Measurements from ENCODE around the gene RPL13A. TPM values are rescaled to one million over a fixed set of nuclear protein-coding genes. Genes with fewer than 3 reads are reported as not detected.

The RPL13A gene
- total RNA-seq, 1 donor from 2014 or later, result 3,423 TPM

DNA sequence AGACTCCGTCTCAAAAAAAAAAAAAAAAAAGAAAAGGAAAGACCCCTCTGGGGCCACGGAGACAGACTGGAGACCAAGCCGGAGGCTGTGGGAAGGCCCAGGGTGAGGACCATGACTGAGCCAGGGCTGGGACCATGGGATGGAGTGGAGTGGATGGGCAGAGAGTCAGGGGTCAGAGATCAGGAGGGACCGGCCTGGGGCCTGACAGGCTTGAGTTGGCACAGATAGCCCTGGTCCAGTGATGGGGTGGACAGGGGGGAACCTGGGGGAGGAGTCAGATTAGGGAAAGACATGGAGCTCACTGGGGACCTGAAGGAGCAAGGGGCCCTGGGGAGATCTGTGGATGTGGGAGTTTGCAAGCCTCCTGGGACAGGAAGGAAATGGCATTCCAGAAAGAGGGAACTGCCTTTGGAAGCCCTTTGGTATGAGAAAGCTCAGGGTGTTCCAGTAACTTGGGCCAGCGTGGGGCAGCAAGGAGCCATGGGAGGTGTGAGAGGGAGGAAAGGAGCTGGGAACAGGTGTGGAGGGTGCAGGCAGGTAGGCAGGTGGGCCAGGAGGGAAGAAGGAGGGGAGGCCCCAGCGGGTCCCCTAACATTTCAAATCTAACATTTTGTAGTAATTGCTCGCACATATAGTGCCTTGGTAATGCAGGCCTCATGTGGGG is 6.3 kb upstream of the RPL13A start:
- no peak for DNase-seq (ENCODE audit: low read depth, low spot score)

- no peak for DNase-seq (ENCODE audit: low read depth, low spot score)
Measured at GRCh38 chr19:49486232-49486631, 1.2 kb upstream of the RPL13A start.

- DNase-seq (ENCODE audit: low read depth, low spot score), result no peak
Measured at GRCh38 chr19:49486710-49487276, 615 bp upstream of the RPL13A start.

DNA sequence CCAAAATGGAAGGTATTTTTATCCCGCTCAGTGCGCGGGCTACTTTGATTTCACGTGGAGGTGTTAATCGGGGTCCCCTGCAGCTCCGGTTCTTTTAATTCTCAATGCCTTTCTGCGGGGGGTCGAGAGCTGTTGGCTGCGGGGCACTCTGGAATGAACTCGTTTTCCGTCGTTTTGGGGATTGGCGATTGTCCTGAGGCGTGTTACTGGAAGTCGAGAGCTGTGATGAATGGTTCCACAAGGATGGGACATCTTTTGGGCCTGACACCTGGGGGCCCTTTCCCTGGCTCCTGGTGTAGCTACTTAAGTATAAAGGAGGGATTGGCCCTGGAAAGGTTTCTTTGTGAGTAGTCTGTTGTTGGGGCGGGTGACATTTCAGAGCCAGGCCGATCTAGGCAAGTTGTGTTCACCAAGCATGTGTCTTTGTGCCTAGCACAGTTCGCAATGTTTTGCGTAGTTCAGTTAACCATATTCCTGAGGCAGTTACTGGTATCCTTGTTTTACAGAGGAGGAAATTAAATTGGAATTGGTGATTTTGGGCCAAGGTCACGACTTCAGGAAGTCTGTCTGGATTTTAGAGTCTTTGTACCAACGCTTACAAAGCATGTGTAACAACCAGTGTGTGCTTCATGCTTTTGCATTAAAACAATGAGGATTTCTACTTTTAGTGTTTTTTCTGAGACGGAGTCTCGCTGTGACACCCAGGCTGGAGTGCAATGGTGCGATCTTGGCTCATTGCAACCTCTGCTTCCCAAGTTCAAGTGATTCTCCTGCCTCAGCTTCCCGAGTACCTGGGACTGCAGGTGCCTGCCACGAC is 846 bp downstream of the RPL13A start:
- no peak for DNase-seq (ENCODE audit: low read depth, low spot score)

GRCh38 chr19:49488863-49489537 is 1.6 kb downstream of the RPL13A start:
- no peak for DNase-seq (ENCODE audit: low read depth, low spot score)

DNA sequence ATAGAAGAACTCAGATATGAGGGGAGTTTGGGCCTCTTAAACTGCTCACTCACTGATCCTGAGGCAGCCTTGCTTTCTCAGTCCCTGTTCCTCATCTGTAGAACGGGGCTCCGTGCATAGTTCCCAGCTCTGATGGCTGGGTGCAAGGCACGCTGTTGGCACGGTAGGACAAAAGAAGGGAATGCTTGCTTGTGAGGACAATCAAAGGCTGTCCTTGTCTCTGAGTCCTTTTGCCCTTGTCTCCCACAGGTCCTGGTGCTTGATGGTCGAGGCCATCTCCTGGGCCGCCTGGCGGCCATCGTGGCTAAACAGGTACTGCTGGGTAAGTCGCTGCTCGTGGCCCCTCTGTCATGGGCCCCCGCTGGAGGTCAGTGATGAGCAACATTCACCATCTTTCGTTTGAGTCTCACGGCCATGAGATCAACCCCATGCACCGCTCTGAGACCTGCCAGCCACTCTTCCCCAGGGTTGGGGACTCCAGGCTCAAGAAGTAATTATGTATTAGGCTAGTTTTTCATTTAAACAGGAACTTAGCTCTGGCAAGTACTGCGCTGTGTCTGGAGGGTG is 2.3 kb downstream of the RPL13A start:
- DNase-seq (ENCODE audit: low read depth, low spot score), result no peak

- no peak for DNase-seq (ENCODE audit: low read depth, low spot score)
Measured at GRCh38 chr19:49490287-49491029, 3.0 kb downstream of the RPL13A start.

GRCh38 chr19:49491030-49491803 is 3.8 kb downstream of the RPL13A start:
- no peak for DNase-seq (ENCODE audit: low read depth, low spot score)

DNA sequence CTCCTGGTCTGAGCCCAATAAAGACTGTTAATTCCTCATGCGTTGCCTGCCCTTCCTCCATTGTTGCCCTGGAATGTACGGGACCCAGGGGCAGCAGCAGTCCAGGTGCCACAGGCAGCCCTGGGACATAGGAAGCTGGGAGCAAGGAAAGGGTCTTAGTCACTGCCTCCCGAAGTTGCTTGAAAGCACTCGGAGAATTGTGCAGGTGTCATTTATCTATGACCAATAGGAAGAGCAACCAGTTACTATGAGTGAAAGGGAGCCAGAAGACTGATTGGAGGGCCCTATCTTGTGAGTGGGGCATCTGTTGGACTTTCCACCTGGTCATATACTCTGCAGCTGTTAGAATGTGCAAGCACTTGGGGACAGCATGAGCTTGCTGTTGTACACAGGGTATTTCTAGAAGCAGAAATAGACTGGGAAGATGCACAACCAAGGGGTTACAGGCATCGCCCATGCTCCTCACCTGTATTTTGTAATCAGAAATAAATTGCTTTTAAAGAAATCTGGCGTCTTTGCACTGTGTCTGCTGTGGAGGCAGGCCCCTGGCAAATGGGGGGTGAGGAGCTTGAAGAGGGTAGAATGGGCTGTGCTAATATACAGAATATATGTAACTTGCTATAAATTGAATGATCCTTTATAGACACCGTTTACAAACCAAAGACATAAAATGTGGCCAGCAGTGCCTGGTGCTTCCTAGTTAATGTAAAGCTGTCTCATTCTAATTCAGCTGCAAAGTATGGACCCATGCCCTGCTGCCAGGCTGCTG is 4.6 kb downstream of the RPL13A start:
- no peak for DNase-seq (ENCODE audit: low read depth, low spot score)

DNA sequence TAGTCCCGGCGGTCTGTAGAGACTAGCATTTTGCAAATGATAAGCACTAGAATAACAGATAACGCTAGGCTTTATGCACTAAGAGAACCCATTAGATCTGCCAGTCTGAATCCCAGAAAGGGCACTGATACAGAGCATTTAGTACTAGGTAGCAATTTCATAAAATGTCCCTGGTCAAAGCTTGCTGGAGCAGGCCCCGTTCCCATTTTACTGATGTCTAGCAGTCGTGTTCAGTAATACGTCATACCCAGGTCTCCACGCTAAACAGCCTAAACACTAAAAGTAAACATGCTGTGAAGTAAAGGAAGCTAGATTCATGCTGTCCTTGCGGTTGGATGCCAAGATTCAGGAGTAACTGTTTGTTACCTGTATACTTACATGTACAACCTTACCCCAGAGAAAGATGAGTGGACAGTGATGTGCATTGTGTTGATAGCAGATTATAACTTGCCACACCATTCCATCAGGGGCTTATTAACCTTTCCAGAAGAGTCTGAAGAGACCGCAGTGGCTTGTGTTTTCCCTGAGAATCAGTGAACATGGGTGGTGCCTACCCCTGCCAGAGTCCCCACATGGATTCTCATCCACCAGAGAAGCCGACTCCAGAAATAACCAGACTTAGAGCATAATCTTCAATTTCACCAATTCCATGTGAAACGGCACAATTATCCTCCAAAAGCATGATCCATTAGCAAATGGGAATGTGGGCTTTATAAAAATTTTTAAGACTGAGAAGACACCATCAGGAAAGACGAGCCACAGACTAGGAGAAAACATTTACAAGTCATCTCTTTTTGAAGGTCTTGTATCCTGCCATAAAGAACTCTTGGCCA is 5.4 kb downstream of the RPL13A start:
- no peak for DNase-seq (ENCODE audit: low read depth, low spot score)

DNA sequence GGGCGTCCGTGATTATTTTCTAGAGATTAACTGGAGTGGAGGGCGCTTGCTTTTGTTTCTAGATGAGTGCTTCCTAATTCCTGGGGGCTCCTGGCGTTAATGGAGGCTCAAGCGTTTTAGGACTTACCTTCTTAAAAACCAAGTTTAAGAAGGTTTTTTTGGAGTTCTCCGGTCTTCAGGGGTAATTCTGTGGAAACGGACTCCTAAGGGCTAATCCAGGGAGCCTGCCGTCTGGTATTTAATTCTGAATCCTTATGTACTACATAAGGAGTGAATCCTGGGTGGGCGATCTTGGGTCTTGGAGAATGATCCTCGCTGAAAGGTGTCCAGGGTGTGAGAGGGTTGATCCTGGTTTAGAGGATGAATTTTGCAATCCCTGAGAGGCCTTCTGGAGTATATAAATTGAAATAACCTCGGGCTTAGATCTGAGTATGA is 9.2 kb downstream of the RPL13A start:
- DNase-seq (ENCODE audit: low read depth, low spot score), result no peak

DNA sequence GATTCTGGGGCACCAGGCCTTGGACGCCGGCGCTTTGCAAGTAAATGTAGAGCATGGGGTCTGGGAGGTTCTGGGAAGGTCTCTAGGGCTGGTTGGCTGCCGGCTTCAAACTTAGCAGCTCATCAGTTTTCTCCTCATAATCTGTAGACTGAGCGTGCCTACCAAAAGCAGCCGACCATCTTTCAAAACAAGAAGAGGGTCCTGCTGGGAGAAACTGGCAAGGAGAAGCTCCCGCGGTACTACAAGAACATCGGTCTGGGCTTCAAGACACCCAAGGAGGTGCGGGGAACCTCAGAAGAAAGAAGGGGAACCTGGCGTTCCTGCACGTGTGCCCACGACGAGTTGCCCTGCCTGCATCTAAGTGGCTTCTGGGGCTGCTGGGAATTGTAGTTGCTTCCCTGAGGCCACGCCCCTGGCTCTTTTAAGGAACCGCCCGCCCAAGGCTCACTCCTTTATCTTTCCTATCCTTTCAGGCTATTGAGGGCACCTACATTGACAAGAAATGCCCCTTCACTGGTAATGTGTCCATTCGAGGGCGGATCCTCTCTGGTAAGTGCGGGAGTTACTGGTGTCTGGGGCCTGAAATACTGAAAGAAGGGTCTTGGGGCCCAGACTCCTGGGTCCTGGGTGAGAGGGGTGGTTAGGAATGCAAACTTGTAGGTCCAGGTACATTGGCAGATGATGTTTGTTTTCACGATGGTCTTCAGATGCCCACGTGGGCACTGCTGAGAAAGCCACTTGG is 9.8 kb downstream of the RPL13A start:
- DNase-seq (ENCODE audit: low read depth, low spot score), result no peak

- DNase-seq (ENCODE audit: low read depth, low spot score), result no peak
Measured at GRCh38 chr19:49497789-49498103, 10.3 kb downstream of the RPL13A start.

DNA sequence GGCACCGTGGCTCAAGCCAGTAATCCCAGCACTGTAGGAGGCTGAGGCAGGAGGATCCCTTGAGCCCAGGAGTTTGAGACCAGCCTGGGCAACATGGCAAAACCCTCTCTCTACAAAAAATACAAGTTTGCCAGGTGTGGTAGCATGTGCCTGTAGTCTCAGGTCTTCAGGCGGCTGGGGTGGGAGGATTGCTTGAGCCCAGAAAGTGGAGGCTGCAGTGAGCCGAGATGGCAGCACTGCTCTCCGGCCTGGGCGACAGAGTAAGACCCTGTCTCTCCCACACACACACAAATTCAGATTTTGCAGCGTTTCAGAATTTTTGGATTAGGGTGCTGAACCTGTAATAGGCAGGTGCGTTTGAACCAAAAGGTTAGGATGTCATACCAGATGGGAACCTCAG is 11.1 kb downstream of the RPL13A start:
- no peak for DNase-seq (ENCODE audit: low read depth, low spot score)

DNA sequence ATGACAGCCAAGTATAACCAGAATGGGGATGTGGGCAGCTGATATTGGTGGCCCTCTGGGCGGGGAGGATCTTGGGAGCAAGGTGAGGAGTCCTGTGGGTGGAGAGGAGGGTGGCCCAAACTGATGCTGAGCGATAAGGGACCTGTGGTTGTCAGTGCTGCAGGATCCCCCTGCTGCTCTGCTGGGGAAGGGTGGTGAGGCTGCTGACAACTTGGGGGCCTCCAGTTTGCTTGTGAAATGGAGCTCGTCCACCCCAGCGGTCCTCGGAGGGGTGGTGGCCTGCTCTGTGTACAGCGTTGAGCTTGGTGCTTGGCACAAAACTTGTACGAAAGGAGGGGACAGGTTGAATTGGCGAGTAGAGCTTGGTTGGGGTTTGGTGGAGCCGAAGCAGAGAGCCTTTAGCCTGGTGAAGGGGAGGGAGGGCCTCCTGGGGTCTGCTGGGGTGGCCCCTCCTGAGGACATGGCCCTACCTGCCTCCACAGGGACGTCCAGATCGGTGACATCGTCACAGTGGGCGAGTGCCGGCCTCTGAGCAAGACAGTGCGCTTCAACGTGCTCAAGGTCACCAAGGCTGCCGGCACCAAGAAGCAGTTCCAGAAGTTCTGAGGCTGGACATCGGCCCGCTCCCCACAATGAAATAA is 11.7 kb downstream of the RPL13A start:
- no peak for DNase-seq (ENCODE audit: low read depth, low spot score)

GRCh38 chr19:49502866-49503581 is 15.6 kb downstream of the RPL13A start:
- DNase-seq (ENCODE audit: low read depth, low spot score), result no peak

DNA sequence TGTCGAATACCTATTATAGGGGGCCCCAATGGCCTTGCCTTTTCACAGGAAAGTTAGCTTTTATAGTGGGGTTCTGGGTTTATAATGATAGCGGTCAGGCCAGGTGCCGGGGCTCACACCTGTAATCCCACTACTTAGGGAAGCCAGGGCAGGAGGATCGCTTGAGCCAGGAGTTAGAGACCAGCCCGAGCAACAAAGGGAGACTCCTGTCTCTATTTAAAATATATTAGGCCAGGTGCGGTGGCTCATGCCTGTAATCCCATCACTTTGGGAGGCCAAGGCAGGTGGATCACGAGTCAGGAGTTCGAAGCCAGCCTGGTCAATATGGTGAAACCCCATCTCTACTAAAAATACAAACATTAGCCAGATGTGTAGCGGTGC is 16.2 kb downstream of the RPL13A start:
- no peak for DNase-seq (ENCODE audit: low read depth, low spot score)

All from pulmonary artery endothelial cell (primary cell).